ENCODE data around the gene ARPP21.

DNA sequence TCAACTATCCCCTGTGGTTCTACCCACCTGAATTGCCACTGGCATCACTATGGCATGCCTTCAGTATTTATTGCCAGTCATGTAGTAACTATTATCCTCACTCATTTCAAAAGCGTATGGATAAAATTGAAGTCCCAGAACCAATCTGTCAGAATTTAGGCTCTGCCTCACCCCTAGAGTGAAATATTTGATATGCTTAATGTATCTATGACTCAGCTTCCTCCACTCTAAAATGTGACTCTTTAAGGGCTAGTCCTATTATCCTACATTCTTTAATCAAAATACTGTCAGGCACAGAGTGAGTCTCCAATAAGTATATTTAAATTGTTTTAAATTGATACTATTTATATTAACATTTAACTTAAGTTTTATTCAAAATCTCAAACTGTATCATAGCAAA lies 27.6 kb downstream of the ARPP21 start:
- TF ChIP-seq, protein P1, sequence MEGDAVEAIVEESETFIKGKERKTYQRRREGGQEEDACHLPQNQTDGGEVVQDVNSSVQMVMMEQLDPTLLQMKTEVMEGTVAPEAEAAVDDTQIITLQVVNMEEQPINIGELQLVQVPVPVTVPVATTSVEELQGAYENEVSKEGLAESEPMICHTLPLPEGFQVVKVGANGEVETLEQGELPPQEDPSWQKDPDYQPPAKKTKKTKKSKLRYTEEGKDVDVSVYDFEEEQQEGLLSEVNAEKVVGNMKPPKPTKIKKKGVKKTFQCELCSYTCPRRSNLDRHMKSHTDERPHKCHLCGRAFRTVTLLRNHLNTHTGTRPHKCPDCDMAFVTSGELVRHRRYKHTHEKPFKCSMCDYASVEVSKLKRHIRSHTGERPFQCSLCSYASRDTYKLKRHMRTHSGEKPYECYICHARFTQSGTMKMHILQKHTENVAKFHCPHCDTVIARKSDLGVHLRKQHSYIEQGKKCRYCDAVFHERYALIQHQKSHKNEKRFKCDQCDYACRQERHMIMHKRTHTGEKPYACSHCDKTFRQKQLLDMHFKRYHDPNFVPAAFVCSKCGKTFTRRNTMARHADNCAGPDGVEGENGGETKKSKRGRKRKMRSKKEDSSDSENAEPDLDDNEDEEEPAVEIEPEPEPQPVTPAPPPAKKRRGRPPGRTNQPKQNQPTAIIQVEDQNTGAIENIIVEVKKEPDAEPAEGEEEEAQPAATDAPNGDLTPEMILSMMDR (optimal IDR thresholded peaks at IDR 0.05 in 1 of 3, IDR thresholded peaks at IDR 0.05 in 1 of 3, conservative IDR thresholded peaks at IDR 0.05 in 1 of 3; ENCODE audit: extremely low read depth in 1 of 3, insufficient read depth in 2 of 3, low read length in 3 of 3), result no peak
- TF ChIP-seq EZH2 (IDR thresholded peaks at IDR 0.05; ENCODE audit: low read length), result no peak
